ENCODE measurements around the gene MUC5B.
"Not testable (repeated sequence)": the region's sequence is repeated elsewhere in the genome, so short reads cannot be mapped to it uniquely, and the experiment has no call there.

The MUC5B gene

GRCh38 chr11:1233351-1234053, 10.6 kb downstream of the MUC5B start:
- no peak for FAIRE-seq

DNA sequence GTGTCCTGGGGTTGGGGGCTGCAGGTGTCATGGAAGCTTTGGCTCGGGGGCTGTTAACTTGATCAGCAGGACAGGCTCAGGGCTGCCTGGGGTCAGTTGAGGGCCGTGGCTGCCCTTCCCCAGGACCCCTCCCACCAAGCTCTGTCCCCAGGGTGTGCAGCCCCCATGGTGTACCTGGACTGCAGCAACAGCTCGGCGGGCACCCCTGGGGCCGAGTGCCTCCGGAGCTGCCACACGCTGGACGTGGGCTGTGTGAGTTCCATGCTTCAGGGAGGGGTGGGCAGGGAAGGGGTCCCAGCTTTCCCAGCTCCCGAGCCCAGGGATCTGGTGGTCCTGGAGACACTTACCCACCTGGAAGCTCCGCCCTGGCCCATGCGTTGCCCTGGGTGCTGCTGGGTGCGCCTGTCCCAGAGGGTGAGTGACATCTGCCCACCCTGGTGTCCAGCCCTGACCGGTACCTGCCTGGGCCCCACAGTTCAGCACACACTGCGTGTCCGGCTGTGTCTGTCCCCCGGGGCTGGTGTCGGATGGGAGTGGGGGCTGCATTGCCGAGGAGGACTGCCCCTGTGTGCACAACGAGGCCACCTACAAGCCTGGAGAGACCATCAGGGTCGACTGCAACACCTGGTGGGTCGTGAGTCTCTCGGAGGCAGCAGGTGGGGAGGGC, 11.3 kb downstream of the MUC5B start:
- FAIRE-seq = no peak

- no peak for FAIRE-seq
Measured at GRCh38 chr11:1234771-1235305, 12.0 kb downstream of the MUC5B start.

DNA sequence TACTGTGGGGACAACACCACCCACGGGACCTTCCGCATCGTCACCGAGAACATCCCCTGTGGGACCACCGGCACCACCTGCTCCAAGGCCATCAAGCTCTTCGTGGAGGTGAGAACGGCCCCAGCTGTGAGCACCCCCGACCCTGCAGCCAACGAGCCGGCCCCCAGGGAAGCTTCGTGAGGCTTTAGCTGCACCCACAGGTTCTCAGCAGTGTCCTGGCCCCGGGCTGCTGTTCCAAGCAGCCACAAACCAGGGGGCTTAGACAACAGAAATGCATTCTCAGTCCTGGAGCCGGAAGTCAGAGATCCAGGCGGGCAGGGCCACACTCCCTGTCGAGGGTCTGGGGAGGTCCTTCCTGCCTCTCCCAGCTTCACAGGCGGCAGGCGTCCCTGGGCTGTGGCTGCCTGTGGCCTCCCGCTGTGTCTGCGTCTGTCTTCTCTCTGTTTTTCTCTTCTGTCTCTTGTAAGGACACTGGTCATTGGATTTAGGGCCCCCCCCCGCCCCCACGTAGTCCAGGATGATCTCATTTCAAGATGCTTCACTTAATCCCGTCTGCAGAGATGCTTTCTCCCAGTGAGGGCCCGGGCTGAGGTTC, 12.5 kb downstream of the MUC5B start:
- FAIRE-seq = no peak

DNA sequence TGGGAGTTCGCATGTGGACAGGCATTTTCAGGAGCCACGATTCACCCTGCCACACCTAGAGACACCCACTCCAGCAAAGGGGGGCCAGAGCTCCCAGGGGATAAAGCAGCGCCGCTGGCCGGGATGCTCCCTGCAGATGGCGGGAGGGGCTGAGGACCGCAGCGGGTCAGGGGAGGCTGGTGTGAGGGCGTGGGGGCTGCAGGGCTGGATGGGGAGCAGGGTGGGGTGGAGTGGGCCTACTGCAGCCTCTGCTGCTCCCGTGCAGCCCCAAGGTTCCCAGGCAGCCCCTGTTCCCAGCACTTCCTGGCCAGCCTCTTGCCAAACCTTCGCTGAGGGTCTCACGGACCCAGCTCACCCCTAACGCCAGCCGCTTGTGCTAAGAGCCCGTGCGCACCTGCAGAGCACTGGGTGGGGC, 13.0 kb downstream of the MUC5B start:
- FAIRE-seq = no peak

DNA sequence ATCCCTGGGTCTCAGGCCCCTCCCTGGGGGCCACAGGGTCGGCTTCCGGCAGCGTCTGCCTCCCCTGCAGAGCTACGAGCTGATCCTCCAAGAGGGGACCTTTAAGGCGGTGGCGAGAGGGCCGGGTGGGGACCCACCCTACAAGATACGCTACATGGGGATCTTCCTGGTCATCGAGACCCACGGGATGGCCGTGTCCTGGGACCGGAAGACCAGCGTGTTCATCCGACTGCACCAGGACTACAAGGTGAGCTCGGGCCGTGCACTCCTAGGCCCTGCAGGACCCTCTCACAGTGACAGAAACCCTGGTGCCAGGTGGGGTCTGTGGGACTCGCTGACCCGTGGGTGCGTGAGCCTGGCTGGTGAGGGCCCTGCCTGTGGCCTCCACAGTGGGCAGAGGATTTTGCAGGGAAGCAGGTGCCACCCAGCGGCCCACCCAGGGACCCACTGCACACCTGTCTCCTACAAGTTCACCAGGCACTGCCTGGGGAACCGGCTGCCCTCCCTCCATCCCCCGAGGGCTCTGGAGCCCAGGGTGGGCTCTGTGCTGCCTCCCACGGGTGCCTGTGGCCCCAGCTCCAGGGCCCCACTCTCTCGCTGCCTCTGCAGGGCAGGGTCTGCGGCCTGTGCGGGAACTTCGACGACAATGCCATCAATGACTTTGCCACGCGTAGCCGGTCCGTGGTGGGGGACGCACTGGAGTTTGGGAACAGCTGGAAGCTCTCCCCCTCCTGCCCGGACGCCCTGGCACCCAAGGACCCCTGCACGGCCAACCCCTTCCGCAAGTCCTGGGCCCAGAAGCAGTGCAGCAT, 13.7 kb downstream of the MUC5B start:
- no peak for FAIRE-seq

DNA sequence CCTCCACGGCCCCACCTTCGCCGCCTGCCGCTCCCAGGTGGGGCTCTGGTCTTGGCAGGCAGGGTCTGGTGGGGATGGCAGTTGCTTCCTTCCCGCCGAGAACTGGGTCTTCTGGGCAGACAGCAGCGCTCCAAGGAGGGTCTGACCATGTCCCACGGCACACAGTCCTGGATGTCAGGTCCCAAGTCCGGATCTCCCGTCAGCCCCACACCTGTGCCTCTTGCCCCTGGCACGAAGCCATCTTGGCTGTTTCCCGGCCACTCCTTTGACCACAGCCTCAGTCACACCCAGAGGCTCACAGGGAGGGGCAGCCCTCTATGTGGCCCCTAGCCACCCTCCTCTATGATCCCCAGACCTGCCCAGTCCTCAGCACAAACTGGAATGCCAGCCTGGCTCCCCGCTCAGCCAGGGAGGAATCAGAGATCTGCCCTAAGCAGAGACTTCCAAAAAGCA, 14.3 kb downstream of the MUC5B start:
- no peak for FAIRE-seq

DNA sequence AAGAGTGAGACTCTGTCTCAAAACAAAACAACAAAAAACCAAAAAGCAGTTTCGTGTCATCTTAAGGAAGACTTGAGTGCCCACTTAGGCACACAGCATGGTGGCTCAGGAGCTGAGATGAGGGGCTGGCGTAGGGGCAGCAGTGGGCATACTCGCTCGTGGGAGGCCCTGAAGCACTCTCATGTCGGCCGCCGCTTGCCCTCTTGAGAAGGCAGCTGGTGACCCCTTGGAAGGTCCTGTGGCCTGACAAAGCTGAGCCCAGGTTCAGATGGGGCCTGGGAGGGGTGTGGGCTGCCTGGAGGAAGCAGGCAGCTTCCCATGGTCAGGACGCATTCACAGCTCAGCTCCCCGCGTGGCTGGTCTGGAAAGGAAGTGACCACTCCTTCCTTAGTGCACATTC, 15.0 kb downstream of the MUC5B start:
- FAIRE-seq = no peak

GRCh38 chr11:1238767-1239595, 16.1 kb downstream of the MUC5B start:
- FAIRE-seq = no peak

GRCh38 chr11:1239596-1240205, 16.8 kb downstream of the MUC5B start:
- FAIRE-seq = no peak

DNA sequence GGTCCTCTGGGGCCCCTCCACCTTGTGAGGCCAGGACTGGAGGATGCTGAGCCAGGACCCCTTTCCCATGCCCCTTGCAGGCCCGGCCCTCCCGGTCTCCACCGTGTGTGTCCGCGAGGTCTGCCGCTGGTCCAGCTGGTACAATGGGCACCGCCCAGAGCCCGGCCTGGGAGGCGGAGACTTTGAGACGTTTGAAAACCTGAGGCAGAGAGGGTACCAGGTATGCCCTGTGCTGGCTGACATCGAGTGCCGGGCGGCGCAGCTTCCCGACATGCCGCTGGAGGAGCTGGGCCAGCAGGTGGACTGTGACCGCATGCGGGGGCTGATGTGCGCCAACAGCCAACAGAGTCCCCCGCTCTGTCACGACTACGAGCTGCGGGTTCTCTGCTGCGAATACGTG, 17.9 kb downstream of the MUC5B start:
- FAIRE-seq = no peak

- FAIRE-seq = no peak
Measured at GRCh38 chr11:1241706-1242105, 18.8 kb downstream of the MUC5B start.

DNA sequence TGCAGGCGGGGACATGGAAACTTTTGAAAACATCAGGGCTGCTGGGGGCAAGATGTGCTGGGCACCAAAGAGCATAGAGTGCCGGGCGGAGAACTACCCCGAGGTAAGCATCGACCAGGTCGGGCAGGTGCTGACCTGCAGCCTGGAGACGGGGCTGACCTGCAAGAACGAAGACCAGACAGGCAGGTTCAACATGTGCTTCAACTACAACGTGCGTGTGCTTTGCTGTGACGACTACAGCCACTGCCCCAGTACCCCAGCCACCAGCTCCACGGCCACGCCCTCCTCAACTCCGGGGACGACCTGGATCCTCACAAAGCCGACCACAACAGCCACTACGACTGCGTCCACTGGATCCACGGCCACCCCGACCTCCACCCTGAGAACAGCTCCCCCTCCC, 19.4 kb downstream of the MUC5B start:
- no peak for FAIRE-seq

DNA sequence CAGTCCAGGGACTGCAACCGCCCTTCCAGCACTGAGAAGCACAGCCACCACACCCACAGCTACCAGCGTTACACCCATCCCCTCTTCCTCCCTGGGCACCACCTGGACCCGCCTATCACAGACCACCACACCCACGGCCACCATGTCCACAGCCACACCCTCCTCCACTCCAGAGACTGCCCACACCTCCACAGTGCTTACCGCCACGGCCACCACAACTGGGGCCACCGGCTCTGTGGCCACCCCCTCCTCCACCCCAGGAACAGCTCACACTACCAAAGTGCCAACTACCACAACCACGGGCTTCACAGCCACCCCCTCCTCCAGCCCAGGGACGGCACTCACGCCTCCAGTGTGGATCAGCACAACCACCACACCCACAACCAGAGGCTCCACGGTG, 19.9 kb downstream of the MUC5B start:
- FAIRE-seq = not testable (repeated sequence)

GRCh38 chr11:1243521-1243920, 20.7 kb downstream of the MUC5B start:
- FAIRE-seq = not testable (repeated sequence)

DNA sequence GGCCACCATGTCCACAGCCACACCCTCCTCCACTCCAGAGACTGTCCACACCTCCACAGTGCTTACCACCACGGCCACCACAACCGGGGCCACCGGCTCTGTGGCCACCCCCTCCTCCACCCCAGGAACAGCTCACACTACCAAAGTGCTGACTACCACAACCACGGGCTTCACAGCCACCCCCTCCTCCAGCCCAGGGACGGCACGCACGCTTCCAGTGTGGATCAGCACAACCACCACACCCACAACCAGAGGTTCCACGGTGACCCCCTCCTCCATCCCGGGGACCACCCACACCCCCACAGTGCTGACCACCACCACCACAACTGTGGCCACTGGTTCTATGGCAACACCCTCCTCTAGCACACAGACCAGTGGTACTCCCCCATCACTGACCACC, 21.7 kb downstream of the MUC5B start:
- FAIRE-seq = not testable (repeated sequence)

DNA sequence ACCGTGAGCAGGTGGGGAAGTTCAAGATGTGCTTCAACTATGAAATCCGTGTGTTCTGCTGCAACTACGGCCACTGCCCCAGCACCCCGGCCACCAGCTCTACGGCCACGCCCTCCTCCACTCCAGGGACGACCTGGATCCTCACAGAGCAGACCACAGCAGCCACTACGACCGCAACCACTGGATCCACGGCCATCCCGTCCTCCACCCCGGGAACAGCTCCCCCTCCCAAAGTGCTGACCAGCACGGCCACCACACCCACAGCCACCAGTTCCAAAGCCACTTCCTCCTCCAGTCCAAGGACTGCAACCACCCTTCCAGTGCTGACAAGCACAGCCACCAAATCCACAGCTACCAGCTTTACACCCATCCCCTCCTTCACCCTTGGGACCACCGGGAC, 22.9 kb downstream of the MUC5B start:
- FAIRE-seq = not testable (repeated sequence)

DNA sequence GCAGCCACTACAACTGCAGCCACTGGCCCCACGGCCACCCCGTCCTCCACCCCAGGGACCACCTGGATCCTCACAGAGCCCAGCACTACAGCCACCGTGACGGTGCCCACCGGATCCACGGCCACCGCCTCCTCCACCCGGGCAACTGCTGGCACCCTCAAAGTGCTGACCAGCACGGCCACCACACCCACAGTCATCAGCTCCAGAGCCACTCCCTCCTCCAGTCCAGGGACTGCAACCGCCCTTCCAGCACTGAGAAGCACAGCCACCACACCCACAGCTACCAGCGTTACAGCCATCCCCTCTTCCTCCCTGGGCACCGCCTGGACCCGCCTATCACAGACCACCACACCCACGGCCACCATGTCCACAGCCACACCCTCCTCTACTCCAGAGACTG, 23.4 kb downstream of the MUC5B start:
- not testable (repeated sequence) for FAIRE-seq

DNA sequence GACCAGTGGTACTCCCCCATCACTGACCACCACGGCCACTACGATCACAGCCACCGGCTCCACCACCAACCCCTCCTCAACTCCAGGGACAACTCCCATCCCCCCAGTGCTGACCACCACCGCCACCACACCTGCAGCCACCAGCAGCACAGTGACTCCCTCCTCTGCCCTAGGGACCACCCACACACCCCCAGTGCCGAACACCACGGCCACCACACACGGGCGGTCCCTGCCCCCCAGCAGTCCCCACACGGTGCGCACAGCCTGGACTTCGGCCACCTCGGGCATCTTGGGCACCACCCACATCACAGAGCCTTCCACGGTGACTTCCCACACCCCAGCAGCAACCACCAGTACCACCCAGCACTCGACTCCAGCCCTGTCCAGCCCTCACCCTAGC, 24.2 kb downstream of the MUC5B start:
- not testable (repeated sequence) for FAIRE-seq

- not testable (repeated sequence) for FAIRE-seq
Measured at GRCh38 chr11:1248951-1249350, 26.1 kb downstream of the MUC5B start.

- not testable (repeated sequence) for FAIRE-seq
Measured at GRCh38 chr11:1250411-1250810, 27.5 kb downstream of the MUC5B start.
